Left ventricle myocardium inferior (tissue), 1 donor: Measurements from ENCODE around the gene ADGRG1. TPM values are rescaled to one million over a fixed set of nuclear protein-coding genes. Genes with fewer than 3 reads are reported as not detected.

Experiments
- DNase-seq: peaks from one replicate; pipeline ENCODE4 v3.0.0-alpha.2; 2020
- H3K27ac ChIP-seq: fragments of 200-600 bp; replicated peaks from 2 replicates; pipeline ENCODE4 v1.8.0; 2021
- H3K27me3 ChIP-seq: fragments of 200-600 bp; 2 replicates; pipeline ENCODE4 v1.8.0; 2021; ENCODE audit warnings: low read depth
- H3K36me3 ChIP-seq: fragments of 200-600 bp; 2 replicates; pipeline ENCODE4 v1.8.0; 2021
- H3K4me1 ChIP-seq: fragments of 200-600 bp; 2 replicates; pipeline ENCODE4 v1.8.0; 2021
- H3K4me3 ChIP-seq: fragments of 200-600 bp; 2 replicates; pipeline ENCODE4 v1.8.0; 2021; ENCODE audit warnings: mild to moderate bottlenecking, moderate library complexity
- H3K9me3 ChIP-seq: fragments of 200-600 bp; replicated peaks from 2 replicates; pipeline ENCODE4 v1.8.0; 2021
- CTCF ChIP-seq: fragments of 200-600 bp; IDR thresholded peaks from 2 replicates; pipeline ENCODE4 v1.8.0; 2021; ENCODE audit warnings: antibody characterized with exemption, mild to moderate bottlenecking, borderline replicate concordance
- intact Hi-C: fragments of 100-400 bp; cut with micrococcal nuclease; formaldehyde crosslinking; loops from one replicate; pipeline ENCODE4 v1.11.0; 2022
- total RNA-seq: library from RNA; stranded (reverse); fragmentation: NEBNext Ultra II Directional; extraction: Animal tissue kit (Norgen Biotek cat#: 25700); gene quantifications from one replicate; pipeline ENCODE4 v1.2.1, GENCODE V29; 2021
- donor health status: DM: no; HTN: yes; CAD: no; lungs with severe emphysema.

Gene ADGRG1
- total RNA-seq, 1 donor from 2014 or later = 21.3 TPM

DNA sequence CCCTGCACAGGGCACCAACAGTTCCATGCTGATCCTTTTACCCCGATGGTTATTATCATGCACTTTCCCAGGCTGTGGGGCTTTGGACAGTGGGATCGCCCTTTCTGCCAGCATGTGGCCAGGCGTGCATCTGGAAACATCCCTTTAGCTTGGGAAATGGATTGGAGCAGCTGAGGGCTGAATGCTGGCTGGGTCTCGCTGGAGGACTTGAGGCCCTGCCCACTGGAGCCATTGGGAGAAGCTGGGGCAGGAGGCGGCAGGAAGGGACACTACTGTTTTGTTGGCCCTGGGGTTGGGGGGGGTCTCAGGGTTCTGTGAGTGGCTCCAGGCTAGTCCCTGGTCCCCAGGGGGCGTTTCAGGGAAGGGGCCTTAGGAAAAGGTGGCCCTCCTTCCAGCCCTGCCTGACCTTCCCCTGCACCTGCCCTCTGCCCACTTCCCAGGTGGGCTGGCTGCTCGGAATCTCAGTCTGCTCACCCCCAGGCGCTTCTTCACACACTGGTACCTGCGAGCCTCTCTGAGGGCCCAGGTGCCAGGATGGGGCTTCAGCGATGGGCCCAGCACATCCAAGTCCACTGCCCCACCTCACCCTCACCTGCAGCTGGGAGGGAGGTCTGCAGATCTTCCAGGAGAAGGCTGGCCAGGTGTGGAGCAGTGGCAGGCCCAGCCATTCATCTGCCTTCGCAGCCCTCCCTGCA, 38.1 kb downstream of the ADGRG1 start:
- no peak overlapping the region for H3K27ac ChIP-seq
- H3K4me3 ChIP-seq = no peak overlapping the region
- H3K9me3 ChIP-seq = no peaks in the 10 kb centered on the region
- intact Hi-C loops = no loop called here
- peaks cover 13% of the 10 kb centered on the region for H3K27me3 ChIP-seq
- TF ChIP-seq CTCF = no peak
- peaks cover 10% of the 10 kb centered on the region for H3K36me3 ChIP-seq
- H3K4me1 ChIP-seq = no peaks in the 10 kb centered on the region
- no peak for DNase-seq

DNA sequence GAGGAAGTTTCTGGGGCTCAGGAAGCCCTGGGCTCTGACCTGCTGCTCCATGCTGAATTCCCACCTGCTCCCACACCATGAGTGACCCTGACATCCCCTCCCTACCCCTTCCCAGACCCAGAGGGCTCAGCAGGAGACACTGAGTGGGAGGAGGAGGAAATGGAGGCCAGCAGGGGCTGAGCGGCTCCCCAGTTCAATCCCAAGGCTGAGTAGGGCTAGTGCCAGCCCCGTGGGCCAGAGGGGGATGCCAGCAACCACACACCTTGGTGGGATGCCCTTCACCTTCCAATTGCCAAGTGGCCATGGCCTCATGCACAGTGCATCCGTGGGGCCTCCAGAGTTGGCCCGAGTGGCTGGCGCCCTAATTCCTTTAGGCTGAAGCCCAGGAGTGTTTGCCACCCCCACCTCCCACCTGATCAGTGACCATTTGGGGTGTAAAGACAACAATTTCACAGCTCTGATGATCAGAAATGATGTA, 38.7 kb downstream of the ADGRG1 start:
- Histone ChIP-seq H3K36me3 (peaks cover 5% of the 10 kb centered on the region), H3K27me3 (peaks cover 13% of the 10 kb centered on the region), H3K27ac (no peak overlapping the region), H3K9me3 (no peaks in the 10 kb centered on the region), H3K4me1 (no peaks in the 10 kb centered on the region), H3K4me3 (no peak overlapping the region)
- TF ChIP-seq CTCF = no peak
- no peak for DNase-seq
- intact Hi-C loops = no loop called here

DNA sequence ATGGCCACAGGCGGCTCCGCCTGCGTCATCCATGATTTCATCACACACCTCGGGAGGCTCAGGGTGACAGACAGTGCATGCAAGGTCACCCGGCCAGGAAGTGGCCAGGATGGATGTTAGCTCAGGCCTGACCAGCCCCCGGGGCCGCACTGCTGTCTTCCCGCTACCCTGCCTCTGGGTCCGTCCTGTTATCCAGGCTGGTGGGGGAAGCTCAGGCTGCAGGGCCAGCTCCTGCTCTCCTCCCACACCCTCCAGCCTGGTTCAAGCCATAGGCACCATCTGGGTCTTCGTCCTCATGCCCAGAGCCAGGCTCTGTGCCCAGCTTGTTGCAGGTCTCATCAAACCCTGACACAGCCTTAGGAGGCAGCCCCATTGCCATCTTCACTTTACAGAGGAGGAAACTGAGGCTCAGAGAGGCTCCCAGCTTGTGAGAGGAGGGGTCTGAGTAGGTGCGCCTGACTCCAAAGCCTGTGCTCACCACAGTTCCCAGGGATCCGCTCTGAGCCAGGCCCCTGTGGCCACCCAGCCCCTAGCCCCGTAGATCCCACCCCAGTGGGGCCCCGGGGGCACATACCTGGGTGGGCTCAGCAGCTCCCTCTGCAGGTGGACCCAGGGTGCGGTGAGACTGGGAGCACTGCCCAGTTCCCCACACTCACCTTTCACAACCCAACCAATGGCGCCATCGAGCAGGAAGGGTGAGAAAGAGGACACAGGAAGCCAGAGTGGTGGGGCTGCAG, 39.3 kb downstream of the ADGRG1 start:
- Histone ChIP-seq H3K27me3 (peaks cover 15% of the 10 kb centered on the region), H3K4me1 (no peaks in the 10 kb centered on the region), H3K9me3 (no peaks in the 10 kb centered on the region), H3K36me3 (no peaks in the 10 kb centered on the region), H3K4me3 (no peak overlapping the region), H3K27ac (no peak overlapping the region)
- intact Hi-C loops = no loop called here
- DNase-seq = peak; percentile 34
- peak; percentile 25 for TF ChIP-seq CTCF

DNA sequence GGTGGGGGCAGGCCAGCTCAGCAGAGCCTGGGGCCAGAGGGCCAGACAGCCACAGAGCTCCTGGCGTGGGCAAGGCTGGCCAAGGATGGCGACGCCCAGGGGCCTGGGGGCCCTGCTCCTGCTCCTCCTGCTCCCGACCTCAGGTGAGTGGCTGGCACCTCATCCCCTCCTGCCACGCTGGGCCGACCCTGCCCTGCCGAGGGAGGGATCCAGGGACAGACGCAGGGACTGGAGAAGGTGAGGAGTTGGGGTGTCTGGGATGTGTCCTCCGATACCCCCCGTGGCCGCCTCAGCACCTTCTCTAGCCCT, 39.8 kb downstream of the ADGRG1 start, which contains the start of gene ADGRG3:
TSS of gene ADGRG3 (plus strand) at position 44 of the 309 bp plus-strand sequence. CDS start at position 86, 42 bp downstream.
- no peak within 1 kb of the TSS for H3K27ac ChIP-seq
- no peak for DNase-seq
- peaks cover 20% of the 10 kb centered on the region for H3K27me3 ChIP-seq
- no peak within 1 kb of the TSS for H3K4me3 ChIP-seq
- no peak for TF ChIP-seq CTCF
- no peaks in the 10 kb centered on the region for H3K4me1 ChIP-seq
- no peaks in the 10 kb centered on the region for H3K9me3 ChIP-seq
- intact Hi-C loops = no loop called here
- H3K36me3 ChIP-seq = no peaks in the 10 kb centered on the region

GRCh38 chr16:57668630-57669475, 40.4 kb downstream of the ADGRG1 start:
- Histone ChIP-seq H3K27ac (no peak overlapping the region), H3K36me3 (no peaks in the 10 kb centered on the region), H3K4me1 (no peaks in the 10 kb centered on the region), H3K4me3 (no peak overlapping the region), H3K27me3 (peaks cover 22% of the 10 kb centered on the region), H3K9me3 (no peaks in the 10 kb centered on the region)
- DNase-seq = no peak
- no peak for TF ChIP-seq CTCF
- intact Hi-C loops = no loop called here
